ENCODE data around the gene MOGAT1. TPM values are rescaled to one million over a fixed set of nuclear protein-coding genes. Genes with fewer than 3 reads are reported as not detected.
"Not testable (repeated sequence)": the region's sequence is repeated elsewhere in the genome, so short reads cannot be mapped to it uniquely, and the experiment has no call there.

Gene MOGAT1
- polyA plus RNA-seq, 10 donors, result not detected

DNA sequence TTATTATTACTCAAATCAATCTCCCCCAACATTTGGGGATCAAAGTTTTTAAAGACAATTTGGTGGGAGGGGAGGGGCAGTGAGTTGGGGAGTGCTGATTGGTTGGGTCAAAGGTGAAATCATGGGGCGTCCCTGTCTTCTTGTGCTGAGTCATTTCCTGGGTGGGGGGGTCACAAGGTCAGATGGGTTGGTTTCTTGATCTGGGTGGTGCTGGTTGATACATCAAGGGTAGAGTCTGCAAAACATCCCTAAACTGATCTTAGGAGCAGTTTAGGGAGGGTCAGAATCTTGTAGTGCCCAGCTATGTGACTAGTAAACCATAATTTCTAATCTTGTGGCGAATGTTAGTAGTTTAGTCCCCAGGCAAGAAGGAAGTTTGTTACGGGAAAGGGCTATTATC lies 67.4 kb downstream of the MOGAT1 start:
- DNase-seq, result no peak

DNA sequence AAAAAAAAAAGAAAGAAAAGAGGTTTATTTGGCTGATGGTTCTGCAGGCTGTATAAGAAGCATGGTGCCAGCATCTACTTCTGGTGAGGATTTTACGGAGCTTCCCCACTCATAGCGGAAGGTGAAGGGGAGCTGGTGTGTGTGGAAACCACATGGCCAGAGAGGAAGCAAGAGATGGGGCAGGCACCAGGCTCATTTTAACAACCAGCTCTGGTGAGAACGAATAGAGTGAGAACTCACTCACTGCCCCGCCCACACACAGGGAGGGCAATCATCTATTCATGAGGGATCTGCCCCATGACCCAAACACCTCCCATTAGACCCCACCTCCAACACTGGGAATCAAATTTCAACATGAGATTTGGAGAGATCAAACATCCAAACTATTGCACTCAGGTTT lies 68.5 kb downstream of the MOGAT1 start:
- DNase-seq, result no peak

DNA sequence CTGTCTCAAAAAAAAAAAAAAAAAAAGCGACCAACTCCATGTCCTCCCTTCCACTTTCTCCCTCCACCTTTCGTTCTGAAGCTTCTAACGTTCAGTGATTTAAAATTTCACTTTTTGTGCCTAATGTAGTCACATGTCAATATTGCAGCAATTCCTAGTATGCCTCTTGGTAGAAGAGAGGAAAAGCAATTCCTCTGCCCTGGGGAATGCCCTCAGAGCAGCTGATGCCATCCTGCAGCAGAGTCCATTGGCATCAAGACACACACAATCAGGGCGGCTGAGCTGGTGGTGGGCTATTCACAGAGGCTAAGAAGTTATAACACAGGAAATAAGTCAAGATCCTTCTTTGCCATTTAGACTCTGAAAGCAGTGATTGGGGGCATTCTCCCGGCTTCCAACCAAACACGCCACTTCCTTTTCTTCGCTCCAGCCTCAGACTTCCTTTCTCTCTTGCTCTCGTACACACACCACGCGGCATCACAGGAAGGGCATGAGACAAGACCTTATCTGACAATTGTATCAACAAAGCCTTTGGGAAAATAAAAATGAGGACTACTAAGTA lies 71.9 kb downstream of the MOGAT1 start:
- DNase-seq, result no peak

DNA sequence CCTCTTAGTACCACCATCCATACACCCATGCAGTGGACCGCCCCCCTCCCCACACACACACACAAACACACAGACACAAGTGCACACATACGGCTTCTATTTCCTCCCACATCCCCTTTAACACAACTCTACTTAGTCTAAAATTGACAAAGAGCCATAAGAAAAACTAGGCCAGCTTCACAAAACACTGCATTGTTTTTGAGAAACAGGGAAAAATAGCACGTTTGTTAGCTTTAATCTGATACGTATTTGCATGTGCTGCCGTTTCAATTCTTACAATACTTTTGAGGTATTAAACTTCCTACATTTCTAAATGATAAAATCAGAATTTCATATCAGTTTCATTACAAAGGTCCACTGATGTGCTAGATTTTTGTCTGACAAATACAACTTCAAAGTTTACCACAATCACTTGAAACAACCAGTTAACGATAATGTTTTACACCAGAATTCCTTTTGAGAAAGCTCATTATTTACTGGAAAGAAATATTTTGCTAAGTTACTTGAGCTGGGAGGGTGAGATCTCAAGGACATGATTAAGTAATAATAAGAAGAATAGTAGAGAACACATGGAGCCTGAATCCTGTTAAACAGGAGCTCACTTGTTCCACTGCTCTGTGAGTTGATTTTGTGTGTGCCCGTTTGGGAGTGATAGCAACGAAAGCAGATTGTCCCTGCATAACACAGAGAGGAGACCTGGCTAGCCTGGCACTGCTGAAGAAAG lies 74.5 kb downstream of the MOGAT1 start:
- DNase-seq, result no peak

DNA sequence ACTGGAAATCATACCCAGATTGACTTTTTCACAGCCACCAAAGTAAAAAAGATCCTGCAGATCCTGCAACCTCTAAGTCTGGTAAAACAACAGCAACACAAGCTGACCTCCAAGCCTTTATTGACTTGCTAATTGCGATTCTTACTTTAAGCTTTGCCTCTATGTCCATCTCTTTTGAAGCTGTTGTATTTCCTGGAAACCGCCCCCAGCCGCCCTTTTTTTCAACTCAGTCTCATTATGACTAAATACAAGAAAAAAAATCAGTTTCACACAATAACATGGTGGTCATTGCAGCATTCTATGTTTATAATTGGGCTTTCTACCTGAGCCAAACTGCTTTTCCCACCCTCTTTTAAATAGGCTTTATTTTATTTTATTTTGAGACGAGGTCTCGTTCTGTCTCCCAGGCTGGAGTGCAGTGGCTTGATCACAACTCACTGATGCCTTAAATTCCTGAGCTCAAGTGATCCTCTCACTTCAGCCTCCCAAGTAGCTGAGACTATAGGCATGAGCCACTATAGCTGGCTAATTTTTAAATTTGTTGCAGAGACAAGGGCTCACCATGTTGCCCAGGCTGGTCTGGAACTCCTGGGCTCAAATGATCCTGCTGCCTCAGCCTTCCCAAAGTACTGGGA lies 76.2 kb downstream of the MOGAT1 start:
- no peak for DNase-seq

DNA sequence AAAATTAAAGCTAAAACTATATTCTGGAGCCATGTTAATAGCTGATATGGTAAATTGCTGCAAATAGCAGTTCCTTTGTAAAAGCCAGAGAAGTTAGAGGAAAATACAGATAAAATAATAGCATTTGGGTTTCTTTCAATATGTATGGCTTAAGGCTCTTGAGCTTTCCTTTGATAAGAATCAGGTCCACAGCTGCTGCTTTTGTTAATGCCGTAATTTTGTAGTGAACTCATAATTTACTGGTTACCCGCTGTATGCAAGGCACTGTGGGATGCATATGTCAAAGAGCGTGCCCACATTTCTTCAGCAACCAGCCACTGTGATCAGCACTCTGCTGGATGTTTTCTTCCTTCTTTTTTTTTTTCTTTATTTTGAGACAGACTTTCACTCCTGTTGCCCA lies 79.1 kb downstream of the MOGAT1 start:
- no peak for DNase-seq

DNA sequence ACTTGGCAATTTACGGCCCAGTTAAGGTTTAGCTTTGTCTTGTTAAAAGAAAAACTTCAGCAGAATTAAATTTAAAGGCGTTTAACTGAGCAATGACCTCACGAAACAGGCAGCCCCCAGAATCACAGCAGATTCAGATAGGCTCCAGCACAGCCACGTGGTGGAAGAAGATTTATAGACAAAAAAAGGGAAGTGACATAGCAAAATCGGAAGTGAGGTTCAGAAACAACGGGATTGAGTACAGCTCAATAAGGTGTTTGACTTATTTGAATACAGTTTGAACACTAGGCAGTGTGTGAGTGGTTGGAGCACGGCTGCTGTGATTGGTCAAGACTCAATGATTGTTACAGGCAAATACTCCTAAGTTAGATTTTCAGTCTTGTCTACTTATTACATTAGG lies 79.8 kb downstream of the MOGAT1 start:
- no peak for DNase-seq

DNA sequence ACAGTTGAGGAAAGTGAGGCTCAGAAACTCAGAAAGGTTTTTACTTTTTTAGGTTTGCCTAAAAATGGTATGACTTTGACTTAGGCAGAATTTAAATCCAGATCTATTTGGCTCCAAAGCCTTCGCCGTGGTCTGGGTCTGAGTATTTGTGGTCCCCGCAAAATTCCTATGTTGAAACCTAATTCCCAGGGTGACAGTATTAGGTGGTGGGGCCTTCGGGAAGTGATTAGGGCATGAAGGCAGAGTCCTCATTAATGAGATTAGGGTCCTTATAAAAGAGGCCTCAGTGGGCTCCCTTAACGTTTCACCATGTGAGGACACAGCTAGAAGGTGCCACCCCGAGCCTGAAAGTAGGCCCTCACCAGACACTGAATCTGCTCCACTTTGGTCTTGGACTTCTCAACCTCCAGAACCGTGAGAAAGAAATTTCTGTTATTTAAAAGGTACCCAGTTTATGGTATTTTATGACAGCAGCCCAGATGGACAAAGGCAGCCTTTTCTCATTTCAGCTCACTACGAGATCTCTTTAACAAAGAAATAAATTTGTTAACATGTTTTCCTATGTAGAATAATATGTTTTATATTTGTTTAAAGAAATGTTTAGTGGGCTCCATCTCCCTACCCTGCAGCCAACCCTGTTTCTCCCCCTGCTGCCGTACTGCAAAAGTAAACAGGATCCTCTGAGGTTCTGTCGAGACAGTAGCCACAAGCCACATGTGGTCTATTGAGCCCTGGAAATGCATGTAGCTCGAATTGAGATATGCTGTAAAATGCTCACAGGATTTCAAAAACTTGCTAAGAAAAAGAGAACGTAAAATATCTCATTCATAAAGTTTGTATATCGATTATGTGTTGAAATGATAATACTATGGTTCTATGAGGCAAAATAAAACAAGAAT lies 80.6 kb downstream of the MOGAT1 start:
- DNase-seq, result no peak

DNA sequence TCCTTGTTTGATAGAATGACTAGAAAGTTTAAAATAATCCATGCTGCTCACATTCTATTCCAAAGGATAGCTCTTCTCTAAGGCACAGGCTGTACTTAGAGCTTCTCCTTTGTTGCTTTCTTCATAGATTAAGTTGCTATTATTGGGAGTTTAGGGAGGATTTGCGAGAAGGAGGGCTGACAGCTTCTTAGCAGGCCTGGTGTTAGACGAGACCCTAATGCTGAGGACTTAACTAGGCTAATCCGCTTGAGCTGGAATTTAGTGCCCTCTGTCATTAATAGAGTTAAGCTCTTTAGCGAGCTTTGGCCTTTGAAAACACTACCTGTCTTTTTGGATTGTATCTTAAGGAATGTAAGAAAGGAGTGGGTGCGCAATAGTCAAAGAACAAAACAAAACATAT lies 81.3 kb downstream of the MOGAT1 start:
- no peak for DNase-seq

DNA sequence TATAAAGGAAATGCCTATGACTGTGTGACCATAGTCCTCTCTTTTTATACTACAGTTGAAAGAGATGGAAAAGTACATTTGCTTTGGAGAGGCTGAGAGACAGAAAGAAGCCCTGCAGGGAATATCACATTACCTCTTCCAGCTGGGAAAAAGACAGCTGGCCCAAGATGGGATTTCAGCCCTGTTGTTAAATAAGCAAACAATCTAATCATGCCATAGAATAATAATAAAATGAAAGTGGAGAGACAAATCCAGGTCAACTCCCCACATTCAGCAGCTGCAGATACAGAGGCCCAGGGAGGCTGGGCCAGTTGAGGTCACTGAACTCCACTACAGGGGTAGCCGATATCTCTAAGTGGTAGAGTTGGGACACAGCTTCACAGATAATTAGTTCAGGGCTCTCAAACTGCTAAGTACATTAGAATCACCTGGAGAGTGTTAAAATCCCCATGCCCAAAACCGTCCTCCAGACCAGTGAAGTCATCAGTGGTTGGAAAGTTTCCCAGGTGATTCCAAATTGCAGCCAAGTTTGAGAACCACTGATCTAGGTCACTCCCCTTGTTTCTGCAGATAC lies 81.9 kb downstream of the MOGAT1 start:
- DNase-seq, result peak; percentile 83 to 95 (median 87)

DNA sequence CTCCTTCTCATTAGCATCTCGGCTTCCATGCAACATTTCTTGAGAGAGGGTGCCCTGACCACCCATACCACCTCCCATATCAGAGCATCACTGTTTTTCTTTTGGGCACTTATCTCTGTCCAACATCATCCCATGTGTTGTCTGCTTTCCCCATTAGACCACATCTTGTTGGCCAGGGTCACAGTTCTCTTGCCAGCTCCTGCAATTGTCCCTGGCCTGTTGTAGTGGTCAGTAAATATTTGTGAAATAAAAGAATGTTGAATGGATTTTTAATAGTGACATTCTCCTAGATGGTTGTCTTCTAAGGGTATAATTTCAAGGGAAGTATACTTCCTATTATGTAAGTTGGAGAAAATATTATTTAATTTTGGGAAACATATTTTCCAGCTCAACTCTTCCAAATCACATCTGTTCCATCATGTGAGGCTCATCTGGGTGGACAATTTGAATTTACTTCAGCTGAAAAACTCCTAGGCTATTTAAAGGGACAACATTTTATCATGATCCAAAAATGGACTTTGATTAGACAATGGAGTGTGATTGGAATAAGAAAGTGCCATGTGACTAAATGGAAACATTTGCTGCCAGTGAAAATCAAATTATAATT lies 83.0 kb downstream of the MOGAT1 start:
- peak in 2 of 3 donors; percentile 51 to 70 for DNase-seq

DNA sequence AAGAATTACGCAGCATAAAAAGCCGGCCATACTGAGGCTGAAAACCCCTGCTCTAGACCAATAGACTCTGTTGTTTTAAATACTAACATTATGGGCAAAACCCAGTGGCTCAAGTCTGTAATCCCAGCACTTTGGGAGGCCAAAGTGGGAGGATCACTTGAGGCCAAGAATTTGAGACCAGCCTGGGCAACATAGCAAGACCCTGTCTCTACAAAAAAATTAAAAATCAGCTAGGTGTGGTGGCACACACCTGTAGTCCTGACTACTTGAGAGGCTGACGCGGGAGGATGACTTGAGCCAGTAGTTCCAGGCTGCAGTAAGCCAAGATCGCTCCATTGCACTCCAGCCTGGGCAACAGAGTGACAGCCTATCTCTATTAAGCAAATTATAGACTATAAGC lies 84.1 kb downstream of the MOGAT1 start:
- DNase-seq, result not testable (repeated sequence)

DNA sequence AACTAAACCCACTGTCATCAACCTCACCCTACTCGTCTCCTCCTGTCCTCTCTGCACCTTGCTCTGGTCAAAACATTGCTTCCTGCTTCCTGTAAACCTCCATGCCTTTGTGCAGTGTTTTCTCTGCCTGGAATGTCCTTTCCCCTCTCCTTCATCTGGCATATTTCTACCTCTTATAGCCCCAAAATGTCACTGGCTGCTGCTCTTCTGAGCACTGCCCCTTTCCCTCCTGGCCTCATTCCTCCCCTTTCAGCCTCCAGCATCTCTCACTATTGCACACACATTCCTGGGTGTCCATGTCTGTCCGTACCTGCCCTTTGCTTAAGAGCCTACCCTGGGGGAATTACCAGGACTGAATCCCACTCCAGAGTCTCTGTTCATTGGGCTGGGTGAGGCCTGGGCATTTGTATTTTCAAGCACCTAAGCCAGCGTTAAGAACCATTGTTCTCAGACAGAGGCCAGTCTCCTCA lies 84.9 kb downstream of the MOGAT1 start:
- DNase-seq, result no peak

DNA sequence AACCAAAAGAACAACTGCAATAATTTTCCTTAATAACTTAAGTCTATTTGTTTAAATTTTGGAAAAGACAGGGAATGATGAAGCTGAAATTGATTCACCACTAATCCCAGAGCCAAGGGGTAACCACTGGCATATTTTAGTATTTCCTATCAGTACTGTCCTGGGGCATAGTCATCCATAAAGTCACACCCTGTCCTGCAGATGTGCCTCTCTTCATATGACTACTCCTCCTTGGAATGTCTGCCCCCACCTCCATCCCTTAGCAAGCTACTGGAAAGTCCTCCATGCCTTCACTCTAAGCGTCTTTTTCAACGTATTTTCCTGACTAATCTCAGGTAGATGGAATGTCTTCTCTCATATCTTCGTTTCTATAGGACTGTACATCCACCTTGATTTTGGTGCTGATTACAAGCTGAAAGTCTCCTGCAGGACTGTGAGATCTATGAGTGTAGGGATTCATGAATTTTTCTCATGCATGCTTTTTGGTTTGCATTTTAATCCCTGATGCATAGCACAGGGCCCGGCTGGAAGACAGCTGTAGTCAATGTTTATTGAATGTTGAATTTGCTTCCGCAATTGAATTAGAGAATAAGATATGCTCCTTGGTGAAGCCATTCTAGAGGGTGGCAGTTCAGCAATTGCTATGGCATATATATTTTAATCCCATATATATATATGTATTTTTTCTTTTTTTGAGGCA lies 85.6 kb downstream of the MOGAT1 start:
- peak in 2 of 3 donors; percentile 9 to 37 for DNase-seq

Other genes with a start within 250 kb of the MOGAT1 start
- gene SGPP2, start 247.1 kb upstream of the MOGAT1 start, polyA plus RNA-seq (ENCODE audit: insufficient read length in 10 of 10), result 1 to 10 TPM in 6 of 10 donors, under 1 TPM in 4; 0.38 to 4.5 (median 1.3) TPM
- gene FARSB, start 15.6 kb upstream of the MOGAT1 start, polyA plus RNA-seq (ENCODE audit: insufficient read length in 10 of 10), result 10 to 100 TPM; 21.7 to 29.8 (median 26.2) TPM
- 10 to 100 TPM; 34.3 to 50.1 (median 44.9) TPM for gene ACSL3, start 189.4 kb downstream of the MOGAT1 start, polyA plus RNA-seq (ENCODE audit: insufficient read length in 10 of 10)